Posterior cingulate gyrus (tissue), 11 donors: Measurements from ENCODE around the gene RAB4A.
A peak's percentile ranks its signal among the peaks of the same experiment; 100 is the strongest.
"Not testable (repeated sequence)": the region's sequence is repeated elsewhere in the genome, so short reads cannot be mapped to it uniquely, and the experiment has no call there.

ENCODE experiments used
- DNase-seq, 10 donors: peaks; one replicate each; pipeline versions ENCODE4 v3.0.0 to v3.0.0-alpha.2; 2020 to 2021; ENCODE audit warnings: mixed read lengths in 3 of 10
- intact Hi-C: fragments of 100-400 bp; cut with DNase I; formaldehyde crosslinking; loops from one replicate; pipeline ENCODE4 v1.15.1; 2023

The RAB4A gene

DNA sequence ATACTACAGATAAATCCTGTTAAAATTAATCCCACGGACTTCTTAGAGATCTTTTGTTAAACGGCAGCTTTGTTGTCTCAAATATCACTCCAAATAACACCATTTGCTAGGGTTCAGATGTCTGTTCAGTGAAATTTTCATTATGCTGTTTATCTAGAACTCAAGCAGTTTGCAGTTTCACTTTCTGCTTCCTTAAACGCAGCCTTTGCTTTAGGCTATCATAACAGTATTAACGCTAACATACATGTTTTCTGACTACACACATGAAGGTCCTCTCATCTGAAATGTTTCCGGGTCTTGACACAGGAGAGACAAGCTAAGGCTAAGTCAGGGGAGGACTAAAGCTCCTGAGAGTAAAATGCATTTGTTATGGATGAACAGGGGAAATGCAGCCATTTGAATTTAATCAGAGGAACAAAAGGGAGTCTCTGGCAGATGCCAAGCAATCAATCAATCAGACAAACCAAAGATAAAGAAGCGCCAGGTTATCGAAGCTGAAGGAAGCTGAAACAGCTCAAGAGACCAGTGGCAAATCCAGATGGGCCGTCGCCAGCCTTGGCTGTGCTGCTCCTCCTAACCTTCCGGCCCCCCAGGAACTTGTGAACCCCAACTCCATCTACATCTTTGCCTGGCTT lies 55.1 kb downstream of the RAB4A start:
- intact Hi-C loops = no loop called here
- no peak for DNase-seq

DNA sequence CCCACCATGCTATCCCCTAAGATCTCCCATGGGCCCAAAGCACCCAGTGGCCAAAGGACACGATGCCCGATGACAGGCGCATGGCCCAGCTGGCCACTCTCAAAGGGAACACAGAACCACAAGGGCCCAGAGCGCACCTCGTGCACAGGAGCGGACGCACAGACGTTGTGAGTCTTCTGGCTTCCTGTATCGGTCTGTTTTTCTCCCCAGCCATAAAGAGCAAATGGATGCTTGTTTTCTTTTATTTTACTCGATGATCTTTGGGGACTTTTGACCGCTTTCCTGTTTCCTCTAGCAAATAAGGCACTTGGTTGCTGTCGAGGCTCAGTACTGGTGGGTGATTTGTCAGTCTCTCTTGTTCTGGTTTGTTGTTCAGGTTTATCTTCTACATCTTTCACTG lies 55.7 kb downstream of the RAB4A start:
- no peak for DNase-seq
- intact Hi-C loops = no loop called here

GRCh38 chr1:229327765-229328164 lies 56.9 kb downstream of the RAB4A start:
- intact Hi-C loops, DNase-seq: not testable (repeated sequence)

DNA sequence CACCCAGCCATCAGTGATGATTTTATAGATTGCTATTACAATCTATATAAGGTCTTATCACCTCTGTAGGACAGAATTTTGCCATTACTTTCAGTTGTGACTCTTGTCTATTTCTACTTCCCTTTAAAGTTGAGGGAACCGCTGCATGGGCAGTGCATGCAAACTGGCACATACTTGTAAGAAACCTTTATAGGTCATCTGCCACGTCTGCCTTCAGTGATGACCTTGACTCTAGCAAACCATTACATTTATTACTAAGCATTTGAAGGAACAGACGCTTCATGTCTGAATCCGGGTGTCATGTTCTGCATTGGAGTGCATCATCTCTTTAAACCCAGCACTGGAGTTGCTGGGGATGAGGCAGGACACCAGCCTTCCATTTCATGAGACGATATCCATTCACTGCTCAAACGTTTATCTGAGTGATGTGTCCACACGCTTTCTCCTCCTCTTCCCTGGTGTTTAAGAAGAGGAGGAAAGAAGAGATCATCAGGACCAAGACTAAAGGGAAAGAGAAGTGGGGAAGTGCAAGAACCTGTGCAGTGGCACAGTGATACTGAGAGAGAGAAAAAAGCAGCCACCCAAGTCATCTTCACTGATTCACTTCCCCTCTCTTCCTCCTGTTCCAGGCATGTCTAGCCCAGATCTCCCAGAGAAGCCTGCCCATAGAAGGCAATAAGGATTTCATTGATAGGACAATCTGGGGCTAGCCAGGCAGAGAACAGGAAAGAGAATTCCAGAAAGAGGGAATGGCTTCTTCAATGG lies 57.9 kb downstream of the RAB4A start:
- intact Hi-C loops = no loop called here
- DNase-seq = no peak

DNA sequence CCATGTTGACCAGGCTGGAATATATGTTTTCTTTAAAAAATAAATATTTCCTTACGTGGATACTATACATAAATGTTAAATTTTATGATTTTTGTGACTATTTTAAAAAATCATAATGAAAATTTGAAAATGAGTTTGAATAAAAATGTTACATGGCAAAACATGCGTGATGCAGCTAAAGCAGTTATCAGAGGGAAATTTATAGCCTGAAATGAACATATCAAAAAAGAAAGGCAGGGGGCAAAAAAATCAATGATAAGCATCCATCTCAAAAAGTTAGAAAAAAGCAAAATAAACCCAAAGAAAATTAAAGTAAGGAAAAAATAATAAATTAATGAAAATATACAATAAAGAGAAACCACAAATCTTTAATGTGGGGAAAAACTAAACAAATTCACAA lies 63.4 kb downstream of the RAB4A start:
- intact Hi-C loops = no loop called here
- DNase-seq = no peak

DNA sequence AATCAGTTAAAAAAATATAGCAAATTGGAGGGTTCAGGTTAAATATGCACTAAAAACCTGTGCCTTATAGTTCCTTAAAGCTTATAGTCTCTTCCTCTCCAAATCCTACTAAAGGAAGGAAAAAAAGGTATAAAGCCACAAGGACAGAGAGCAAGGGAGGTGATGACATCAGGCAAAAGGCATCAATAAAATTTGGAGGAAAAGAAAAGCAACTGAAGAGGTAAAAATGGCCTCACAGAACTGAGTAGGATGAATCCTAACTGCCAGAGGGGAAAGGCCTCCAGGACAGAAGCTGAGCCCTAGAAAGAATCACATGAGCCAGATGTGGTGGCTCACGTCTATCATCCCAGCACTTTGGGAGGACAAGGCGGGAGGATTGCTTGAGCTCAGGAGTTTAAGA lies 63.8 kb downstream of the RAB4A start:
- intact Hi-C loops = no loop called here
- no peak for DNase-seq

DNA sequence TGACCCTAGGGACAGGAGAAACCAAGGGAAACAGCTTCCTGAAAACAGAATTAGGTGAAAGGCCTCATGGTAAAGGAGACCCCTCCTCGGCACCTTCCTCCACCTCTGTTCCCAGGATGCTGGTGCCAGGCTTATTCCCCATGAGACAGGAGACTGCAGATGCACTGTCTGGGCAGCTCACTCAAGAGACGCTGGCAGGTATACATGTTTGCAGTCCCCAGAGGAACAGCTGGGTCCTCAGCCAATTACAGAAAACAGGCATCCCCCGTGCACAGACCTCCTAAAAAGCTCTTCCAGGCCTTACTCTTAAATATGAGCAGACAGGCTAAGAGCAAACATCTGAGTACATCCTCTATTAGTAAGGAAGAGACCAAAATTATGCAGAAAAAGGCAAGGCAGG lies 65.4 kb downstream of the RAB4A start:
- intact Hi-C loops = no loop called here
- no peak for DNase-seq

DNA sequence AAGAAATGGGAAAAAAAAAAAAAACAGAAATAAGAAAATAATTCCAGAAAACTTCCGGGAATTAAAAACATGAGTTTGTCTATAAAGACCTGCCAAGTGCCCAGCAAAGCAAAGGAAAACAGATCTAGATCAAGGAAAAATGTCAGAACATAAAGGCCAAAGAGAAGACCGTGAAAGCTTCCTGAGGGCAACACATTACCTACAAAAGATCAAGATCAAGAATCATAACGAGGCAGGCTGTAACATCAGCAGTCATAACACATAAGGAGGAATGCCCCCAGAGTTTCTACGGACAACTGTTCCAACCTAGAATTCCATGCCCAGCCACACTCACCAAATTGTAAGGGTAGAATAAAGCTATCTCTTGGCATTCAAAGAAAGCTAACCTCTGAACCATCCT lies 68.2 kb downstream of the RAB4A start:
- DNase-seq = no peak
- intact Hi-C loops = no loop called here

DNA sequence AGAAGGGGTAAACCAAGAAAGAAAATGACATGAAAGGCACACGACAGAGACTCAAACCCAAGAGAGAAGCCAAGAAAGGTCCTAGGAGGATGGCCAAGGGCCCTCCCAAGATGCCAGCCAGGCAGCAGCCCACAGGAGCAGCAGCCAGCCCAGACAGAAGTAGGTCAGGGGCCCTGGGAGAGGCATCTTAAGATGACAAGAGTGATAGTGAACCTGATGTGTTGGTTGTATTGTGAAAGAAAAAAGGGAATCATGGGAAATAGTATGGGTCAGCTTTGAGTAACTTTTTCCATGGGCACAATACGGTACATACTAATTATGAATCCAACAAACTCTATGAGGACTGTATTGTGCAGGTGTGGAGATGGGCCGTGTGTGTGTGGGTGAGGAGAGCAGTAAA lies 68.6 kb downstream of the RAB4A start:
- intact Hi-C loops = no loop called here
- DNase-seq = no peak

GRCh38 chr1:229340496-229340895 lies 69.6 kb downstream of the RAB4A start:
- intact Hi-C loops = loop anchor here (5.0 kb wide), 1 partner anchor 142 kb away; no protein-coding TSS in a partner anchor
- peak in 2 of 10 donors; percentile 35 to 88 for DNase-seq

DNA sequence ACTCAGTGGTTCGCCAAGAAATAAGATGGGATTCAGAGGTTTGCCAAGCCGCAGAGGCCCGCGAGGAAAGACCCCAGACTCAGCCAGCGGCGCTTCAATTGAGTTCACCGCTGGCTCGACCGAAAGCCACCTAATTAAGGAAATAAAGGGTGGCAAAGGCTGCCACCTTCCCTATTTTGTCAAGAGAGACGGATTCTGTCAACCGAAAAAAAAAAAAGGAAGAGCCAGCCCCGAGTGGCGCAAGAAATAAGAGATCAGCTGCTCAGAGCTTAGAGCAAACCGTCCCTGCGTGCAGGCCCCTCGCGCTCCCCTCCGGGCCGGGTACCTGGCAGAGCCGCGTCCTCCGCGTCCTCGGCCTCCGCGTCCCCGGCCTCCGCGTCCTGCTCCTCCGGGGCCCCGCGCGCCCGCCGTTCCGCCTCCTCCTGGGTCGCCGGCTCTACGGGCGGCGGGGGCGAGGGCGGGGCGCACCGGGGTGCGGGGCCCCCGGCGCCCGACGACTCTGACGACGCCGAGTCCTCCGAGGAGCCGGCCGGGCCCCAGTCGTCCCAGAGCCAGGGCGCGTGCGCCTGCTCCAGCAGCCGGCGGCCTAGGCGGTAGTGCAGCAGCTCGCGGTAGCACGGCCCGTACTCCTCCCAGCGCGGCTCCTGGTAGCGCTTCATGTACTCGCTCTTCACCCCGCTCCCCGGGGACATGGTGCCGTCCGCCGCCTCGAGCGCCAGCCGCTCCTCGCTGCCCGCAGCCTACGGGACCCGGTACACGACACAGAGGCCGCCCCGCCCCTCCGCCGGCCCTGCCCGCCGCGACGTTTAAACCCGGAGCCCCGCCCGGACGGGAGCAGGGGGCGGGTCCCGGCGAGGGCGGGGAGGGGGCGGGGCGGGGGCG lies 71.1 kb downstream of the RAB4A start:
- intact Hi-C loops = loop anchor here (1.0 to 5.0 kb wide), 2 partner anchors 71 to 140 kb away; partner anchors contain the start of gene RAB4A
- DNase-seq = peak; percentile 86 to 99 (median 90)

DNA sequence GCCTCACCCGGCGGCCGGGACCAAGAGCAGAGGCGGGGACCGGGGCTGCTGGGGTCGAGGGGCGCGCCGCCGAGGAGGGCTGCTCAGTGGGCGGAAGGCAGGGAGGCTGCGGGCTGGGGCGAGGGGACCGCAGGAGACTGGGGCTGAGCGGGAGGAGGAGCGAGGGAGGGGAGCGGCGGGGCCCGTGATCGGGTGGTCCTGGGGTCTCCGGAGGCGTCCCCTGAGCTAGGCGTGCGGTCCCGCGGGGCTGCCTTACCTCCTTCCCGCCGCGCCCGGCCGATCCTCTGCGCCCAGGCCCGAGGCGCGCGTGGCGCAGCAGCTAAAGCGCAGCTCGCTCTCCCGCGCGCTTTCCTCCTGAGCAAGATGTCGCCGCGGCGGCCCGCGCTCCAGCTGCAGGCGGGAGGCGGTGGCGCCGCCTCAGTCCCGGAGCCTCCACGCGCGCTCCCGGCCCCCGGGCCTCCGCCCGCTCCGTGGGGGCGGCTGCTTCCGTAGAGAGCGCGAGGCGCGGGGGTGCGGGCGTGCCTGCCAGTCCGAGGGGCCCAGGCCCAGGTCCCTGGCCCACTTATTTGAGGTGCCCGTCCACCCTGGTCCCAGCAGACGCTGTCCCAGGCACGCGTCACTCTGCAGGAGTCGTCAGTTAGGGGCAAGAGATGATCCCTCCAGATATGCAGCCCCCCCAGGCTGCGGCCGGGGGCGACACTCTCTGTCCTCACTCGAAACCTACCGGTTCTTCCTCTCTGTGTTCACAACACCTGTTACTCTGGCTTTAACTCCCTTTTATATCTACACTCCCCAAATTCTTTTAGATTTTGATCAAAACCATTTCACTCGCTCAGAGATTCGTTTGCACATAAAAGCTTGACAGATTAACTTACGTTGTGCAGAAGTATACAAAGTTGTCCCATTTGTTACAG lies 72.0 kb downstream of the RAB4A start, which contains the start of gene CCSAP:
Gene CCSAP, minus strand, starts transcription at position 392 of the 914 bp plus-strand sequence. CDS start 582 bp downstream, outside the sequence.
- intact Hi-C loops = loop anchor here (1.0 to 5.0 kb wide), 2 partner anchors 72 to 139 kb away; partner anchors contain the start of gene RAB4A
- DNase-seq = peak; percentile 47 to 95 (median 62)

DNA sequence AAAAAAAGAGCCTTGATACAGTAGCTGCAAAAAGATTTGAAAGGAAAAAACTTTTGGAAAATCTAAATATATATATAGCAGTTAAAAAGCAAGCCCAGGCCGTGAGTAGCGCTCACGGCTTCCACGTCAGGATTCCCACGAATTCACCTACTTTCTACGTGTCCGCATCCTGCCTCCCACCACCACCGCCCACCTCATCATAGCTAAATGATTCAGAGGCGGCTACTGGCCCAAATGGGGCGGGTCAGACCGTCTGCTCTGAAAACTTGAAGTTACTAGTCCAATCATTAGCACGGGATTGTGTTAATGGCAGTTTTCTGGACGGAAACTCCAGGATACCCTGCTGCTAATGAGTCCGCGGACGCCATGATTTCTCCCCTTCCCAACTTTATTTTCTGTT lies 73.2 kb downstream of the RAB4A start:
- intact Hi-C loops = loop anchor here (5.0 kb wide), 1 partner anchor 138 kb away; no protein-coding TSS in a partner anchor
- peak in 1 of 10 donors; percentile 74 for DNase-seq

DNA sequence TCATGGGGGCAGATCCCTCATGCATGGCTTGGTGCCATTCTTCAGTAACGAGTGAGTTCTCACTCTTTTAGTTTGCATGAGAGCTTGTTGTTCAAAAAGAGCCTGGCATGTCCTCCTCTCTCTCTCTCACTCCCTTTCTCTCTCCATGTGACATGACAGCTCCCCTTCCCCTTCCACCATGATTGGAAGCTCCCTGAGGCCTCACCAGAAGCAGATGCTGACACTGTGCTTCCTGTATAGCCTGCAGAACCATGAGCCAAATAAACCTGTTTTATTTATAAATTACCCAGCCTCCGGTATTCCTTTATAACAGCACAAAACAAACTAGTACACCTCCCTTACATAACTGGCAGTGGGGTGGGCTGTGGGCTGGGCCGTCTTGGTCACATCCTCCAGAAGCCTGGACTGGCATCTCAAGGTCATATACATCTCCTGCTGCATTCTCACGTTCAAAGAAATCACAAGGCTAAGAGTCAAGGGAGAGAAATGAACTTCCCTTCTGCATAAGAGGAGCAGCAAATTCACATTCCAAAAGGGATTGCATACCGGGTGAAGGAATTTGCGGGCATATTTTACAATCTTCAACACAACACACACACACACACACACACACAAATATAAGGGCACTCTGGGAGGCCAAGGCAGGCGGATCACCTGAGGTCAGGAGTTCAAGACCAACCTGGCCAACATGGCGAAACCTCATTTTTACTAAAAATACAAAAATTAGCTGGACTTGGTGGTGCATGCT lies 74.2 kb downstream of the RAB4A start:
- DNase-seq = no peak
- intact Hi-C loops = loop anchor here (5.0 kb wide), 1 partner anchor 137 kb away; no protein-coding TSS in a partner anchor

DNA sequence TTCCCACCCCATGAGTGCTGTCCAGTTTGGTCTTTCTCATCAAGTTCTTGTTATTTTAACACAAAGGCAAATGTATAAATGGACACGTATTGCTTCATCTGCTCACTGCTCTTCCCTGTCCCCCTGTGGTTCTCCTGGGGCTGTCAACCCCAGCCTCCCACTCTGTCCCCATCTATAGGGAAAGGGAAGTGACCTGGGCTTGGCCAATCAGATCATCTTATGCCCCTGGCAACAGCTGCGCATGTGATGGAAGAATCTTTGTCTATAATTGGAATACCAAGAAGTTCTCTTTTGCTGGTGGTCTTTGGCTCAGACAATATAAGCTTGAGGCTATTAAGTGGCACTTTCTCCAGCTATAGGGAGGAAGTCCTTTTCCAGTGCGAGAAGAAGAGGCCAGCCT lies 76.6 kb downstream of the RAB4A start:
- DNase-seq = no peak
- intact Hi-C loops = no loop called here

DNA sequence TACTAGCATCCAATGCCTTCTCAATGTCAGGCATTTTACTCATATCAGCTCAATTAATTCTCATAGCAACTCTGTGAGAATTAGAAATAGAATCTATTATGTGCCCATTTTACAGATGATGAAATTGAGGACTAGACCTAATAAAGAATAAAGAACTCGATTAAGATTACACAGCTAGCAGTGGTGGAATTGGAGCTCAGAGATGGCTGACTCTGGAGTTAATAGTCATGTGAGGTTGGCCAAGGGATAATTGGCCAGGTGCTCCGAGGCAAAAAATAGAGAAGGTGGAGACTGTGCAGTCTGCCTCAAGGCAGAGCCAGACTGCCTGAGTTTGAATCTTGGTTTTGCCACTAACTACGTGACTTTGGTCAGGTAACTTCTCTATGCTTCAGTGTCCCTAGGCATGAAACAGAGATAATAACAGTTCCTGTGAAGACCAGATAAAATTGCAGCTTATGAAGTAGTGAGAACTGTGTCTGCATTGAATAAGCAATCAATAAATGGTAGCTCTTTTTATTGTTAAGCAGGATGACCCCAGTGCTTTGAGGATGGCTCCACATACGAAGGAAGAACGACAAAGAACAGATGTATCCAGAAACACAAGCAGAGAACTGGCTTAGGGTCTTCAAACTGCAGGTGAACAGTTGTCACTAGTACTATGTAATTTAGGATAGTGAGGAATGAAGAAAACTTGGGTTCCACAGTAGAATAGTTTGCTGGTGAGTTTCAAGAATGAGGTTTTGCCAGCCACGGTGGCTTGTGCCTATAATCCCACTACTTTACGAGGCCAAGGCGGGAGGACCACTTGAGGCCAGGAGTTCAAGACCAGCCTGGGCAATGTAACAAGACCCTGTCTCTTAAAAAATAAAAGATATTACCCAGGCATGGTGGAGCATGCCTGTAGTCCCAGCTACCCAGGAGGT lies 78.8 kb downstream of the RAB4A start:
- intact Hi-C loops = no loop called here
- DNase-seq = no peak

- intact Hi-C loops = no loop called here
- no peak for DNase-seq
These were observed 82.1 kb downstream of the RAB4A start for GRCh38 chr1:229352975-229353374.

GRCh38 chr1:229354226-229354625 lies 83.3 kb downstream of the RAB4A start:
- no peak for DNase-seq
- intact Hi-C loops = no loop called here
